GM12874 (cell line): ENCODE measurements around the gene LRRN3.

Experiments used
- TF ChIP-seq, protein P1 (sequence below): IDR thresholded peaks from 2 replicates; pipeline ENCODE4 v1.5.1; 2011; ENCODE audit warnings: low read depth, mild to moderate bottlenecking, control low read depth, low read length, moderate library complexity; ENCODE audit not compliant: insufficient read depth

Gene LRRN3

DNA sequence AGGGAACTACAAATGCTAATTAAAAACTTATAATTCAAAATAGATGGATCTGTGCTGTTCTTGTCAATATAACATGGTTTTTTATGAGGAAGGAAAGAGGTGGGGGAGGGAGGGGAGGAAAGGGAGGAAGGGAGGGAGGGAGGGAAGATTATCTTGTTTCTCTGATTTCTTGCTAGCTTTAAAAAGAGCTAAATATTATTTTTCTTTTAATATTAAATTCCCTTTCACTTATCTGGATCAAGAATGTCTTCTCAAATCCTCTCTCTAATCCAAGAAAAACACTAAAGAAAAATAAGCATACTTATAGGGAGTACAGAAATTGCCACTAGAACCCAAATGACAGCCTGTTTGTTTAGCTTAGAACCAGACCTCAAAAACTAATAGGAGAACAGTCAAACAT is 55.2 kb downstream of the LRRN3 start:
- TF ChIP-seq, protein P1, sequence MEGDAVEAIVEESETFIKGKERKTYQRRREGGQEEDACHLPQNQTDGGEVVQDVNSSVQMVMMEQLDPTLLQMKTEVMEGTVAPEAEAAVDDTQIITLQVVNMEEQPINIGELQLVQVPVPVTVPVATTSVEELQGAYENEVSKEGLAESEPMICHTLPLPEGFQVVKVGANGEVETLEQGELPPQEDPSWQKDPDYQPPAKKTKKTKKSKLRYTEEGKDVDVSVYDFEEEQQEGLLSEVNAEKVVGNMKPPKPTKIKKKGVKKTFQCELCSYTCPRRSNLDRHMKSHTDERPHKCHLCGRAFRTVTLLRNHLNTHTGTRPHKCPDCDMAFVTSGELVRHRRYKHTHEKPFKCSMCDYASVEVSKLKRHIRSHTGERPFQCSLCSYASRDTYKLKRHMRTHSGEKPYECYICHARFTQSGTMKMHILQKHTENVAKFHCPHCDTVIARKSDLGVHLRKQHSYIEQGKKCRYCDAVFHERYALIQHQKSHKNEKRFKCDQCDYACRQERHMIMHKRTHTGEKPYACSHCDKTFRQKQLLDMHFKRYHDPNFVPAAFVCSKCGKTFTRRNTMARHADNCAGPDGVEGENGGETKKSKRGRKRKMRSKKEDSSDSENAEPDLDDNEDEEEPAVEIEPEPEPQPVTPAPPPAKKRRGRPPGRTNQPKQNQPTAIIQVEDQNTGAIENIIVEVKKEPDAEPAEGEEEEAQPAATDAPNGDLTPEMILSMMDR = no peak

DNA sequence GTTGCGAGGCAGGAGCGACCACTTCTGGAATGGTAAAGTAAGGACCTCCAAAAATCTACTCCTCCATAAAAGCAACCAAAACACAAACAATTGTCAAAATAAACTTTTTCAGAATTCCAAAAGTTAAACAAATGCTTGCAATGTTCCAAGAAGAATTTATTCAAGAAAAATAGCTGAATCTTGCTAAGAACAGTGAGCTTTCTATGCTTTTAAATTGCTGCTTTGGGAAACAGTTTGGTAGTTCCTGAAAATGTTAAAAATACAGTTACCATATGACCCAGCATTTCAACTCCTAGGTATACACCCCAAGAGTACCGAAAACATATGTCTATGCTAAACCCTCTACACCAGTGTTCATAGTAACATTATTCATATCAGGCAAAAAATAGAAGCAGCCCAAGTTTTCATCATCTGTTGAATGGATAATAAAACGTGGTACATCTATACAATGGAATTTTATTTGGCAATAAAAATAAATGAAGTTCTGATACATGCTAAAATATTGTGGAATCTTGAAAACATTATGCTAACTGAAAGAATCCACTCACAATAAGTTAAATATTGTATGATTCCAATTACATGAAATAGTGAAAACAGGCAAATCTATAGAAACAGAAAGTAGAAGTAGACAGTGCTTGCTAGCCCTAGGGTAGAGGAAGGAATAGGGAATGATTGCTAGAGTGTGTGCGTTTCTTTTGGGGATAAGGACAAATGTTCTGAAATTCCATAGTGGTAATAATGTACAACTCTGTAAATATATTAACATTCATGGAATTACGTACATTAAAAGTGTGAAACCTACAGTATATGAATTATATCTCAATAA is 57.0 kb downstream of the LRRN3 start:
- TF ChIP-seq, protein P1 = no peak

DNA sequence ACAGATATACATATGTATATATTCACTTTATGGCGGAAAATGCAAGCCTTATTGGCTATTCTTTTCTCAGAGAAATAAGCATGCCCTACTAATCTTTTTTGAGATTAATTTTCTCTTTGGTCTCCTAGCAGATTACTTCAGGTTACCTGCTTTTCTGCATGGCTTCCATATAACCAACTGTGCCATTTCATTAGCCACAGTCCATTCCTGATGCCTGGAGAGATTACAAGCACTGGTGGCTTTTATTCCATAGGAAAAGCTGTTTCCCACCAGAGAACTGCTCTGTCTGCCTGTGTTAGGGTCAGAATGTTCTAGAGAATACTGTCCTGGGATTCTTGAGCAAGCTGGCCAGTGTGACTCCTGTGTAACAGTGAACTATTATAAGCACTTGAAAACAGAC is 59.8 kb downstream of the LRRN3 start:
- TF ChIP-seq, protein P1 = no peak

DNA sequence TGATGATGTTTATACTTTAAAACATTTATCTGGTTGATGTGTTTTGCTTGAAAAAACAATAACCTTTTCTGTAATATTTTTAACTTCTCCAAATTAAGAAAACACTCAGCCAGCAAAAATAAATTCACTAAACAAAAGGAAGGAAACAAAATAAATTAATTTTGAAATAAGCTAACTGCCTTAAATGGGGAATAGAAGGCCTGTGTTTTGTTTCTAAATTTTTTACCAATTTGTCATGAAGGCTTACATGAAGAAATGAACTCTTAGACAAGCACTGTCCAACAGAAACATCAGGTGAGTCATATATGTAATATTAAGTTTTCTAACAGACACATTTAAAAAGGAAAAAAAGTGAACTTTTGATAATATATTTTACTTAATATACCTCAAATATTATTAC is 68.5 kb downstream of the LRRN3 start:
- TF ChIP-seq, protein P1 = no peak

DNA sequence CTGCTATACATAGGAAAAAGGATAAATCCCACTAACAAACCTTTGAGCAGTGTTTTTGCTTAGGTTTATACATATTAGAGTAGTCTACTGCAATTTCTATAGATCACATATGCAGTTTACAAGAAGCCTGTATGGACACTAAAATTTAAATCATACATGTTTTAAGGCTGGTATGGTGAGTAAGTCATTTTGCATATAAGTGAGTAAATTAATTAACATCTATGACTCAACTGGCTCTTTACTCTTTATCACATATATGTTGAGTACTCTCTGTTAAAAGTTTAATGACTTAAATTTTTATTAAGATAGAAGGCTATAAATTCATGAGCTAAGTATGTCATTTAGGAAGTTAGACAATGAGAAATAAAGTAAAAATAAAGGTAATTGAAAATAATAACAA is 69.4 kb downstream of the LRRN3 start:
- TF ChIP-seq, protein P1 = no peak

DNA sequence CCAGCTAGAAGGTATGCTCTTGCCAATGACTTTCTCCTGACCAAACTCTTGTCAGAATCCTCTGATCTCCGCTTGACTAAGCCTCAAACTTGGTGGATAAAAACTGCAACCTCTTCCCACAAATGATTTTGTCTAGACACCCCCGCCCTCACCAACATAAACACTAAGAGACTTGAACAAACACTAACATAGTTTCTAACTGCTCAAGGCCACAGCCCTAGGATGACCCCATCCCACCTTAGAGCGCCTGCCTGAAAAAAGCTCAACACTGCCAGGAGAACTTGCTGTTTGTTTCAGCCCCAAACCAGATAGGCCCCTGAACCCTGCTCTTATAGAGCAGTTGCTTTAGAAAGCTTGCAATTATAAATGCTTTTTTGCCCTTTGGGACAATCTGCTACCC is 71.8 kb downstream of the LRRN3 start:
- TF ChIP-seq, protein P1 = no peak

DNA sequence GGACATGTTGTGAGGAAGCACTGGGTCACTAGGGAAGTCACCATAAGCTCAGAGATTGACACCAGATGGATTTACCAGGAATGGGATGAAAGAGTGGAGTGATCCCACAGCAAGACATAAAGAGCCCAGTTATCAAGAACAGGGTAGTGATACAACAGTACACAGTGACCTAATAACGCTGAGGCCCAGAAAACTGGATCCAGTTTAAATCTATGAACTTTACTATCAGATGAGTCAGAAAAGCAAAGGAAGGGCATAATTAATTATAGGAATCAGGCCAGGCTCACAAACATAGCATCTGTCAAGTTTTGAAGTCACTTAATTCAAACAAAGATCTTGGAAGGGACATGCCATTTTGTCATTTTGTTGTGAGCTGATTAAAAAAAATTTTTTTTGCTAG is 73.5 kb downstream of the LRRN3 start:
- TF ChIP-seq, protein P1 = no peak
